ENCODE measurements around the gene CRNKL1. TPM values are rescaled to one million over a fixed set of nuclear protein-coding genes. Genes with fewer than 3 reads are reported as not detected.
A peak's percentile ranks its signal among the peaks of the same experiment; 100 is the strongest.

The CRNKL1 gene
- total and polyA plus RNA-seq, 2 of the 4 experiments (the other 2 are of a cell fraction): 7.4 to 20.1 TPM

- Histone ChIP-seq H3K36me3 (ENCODE audit: control insufficient read depth, insufficient read depth, low read length) (peaks cover 12% of the 10 kb centered on the region), H3K27me3 (ENCODE audit: control insufficient read depth, insufficient read depth, low read length) (no peaks in the 10 kb centered on the region), H3K4me3 (ENCODE audit: insufficient read depth, low read depth, low read length) (no peak overlapping the region), H2AK5ac (ENCODE audit: low read depth, low read length) (no peak overlapping the region), H4K91ac (ENCODE audit: insufficient read depth, low read depth, low read length) (no peak overlapping the region), H4K5ac (ENCODE audit: low read depth, low read length) (peak overlapping the region; percentile 2; the same call in 1 of the 2 replicates), H3K14ac (replicated peaks; ENCODE audit: low read depth, low read length) (no peak overlapping the region), H2AK9ac (replicated peaks; ENCODE audit: low read depth, low read length, poor library complexity) (no peak overlapping the region), H2BK120ac (ENCODE audit: low read depth, low read length) (no peak overlapping the region), H3K56ac (ENCODE audit: extremely low read depth, insufficient read depth, low read length) (no peak overlapping the region), H2BK15ac (ENCODE audit: low read depth, low read length) (no peak overlapping the region), H3K9me3 (ENCODE audit: control insufficient read depth, insufficient read depth, low read length) (no peaks in the 10 kb centered on the region), H2AFZ (replicated peaks; ENCODE audit: low read length, poor library complexity) (no peak overlapping the region), H3K18ac (ENCODE audit: low read depth, low read length) (peak overlapping the region; percentile 14; the same call in 1 of the 2 replicates), H3K27ac (ENCODE audit: insufficient read depth, low read length) (peak overlapping the region; percentile 50; the same call in 1 of the 2 replicates), H4K20me1 (ENCODE audit: insufficient read depth, low read length) (peaks cover 21% of the 10 kb centered on the region), H3K4ac (ENCODE audit: low read depth, low read length) (no peak overlapping the region), H3K79me1 (ENCODE audit: low read depth in 1 of 2, low read length in 2 of 2) (peaks cover 22 to 60% of the 10 kb centered on the region in 2 experiments), H4K8ac (ENCODE audit: low read depth in 2 of 2, low read length in 2 of 2) (no peak overlapping the region), H3K9me1 (ENCODE audit: insufficient read depth, low read length) (peaks cover 10% of the 10 kb centered on the region; the same call in 1 of the 2 replicates), H3K4me1 (ENCODE audit: control insufficient read depth, insufficient read depth, low read length) (peaks cover 10% of the 10 kb centered on the region), H2BK5ac (ENCODE audit: low read depth, low read length, poor library complexity, severe bottlenecking) (peak overlapping the region; percentile 66), H3K9ac (ENCODE audit: low read depth, low read length) (peak overlapping the region; percentile 50; the same call in 1 of the 2 replicates), H2BK20ac (ENCODE audit: low read depth, low read length) (no peak overlapping the region), H3K4me2 (ENCODE audit: low read depth, low read length) (peak overlapping the region; percentile 57; the same call in 1 of the 2 replicates), H3K23ac (ENCODE audit: low read depth, low read length) (no peak overlapping the region)
- intact Hi-C loops (cut with micrococcal nuclease) (no loop called here), in situ Hi-C loops (cut with MboI; ENCODE audit: low sequenced_read_pairs) (loop anchor here (25.0 kb wide), 1 partner anchor 1488 kb away; no protein-coding TSS in a partner anchor), dilution Hi-C loops (cut with HindIII; ENCODE audit: low sequenced_read_pairs, unreplicated experiment) (no loop called here)
- DNase-seq: peak; percentile 70
- TF ChIP-seq USF2 (IDR thresholded peaks at IDR 0.05; ENCODE audit: low read depth, low read length) (no peak), CEBPB (IDR thresholded peaks at IDR 0.05; ENCODE audit: low read depth, low read length) (no peak), BHLHE40 (IDR thresholded peaks at IDR 0.05; ENCODE audit: low read depth, low read length) (no peak), RAD21 (IDR thresholded peaks at IDR 0.05; ENCODE audit: low read length) (no peak), RCOR1 (IDR thresholded peaks at IDR 0.05; ENCODE audit: insufficient replicate concordance, low read length) (no peak), MAFK (IDR thresholded peaks at IDR 0.05; ENCODE audit: low read depth, low read length) (0 out of 2 replicates have a peak, but pooled peaks have one; percentile 10)
- CTCF ChIA-PET: no interaction called here
- peak; percentile 85 for ATAC-seq (ENCODE audit: low read depth)
- BruUV-seq (replicated peaks): no TSS peak
- POLR2A ChIA-PET (ENCODE audit: unreplicated experiment): no interaction called here
Observed at GRCh38 chr20:20024942-20025341, 27.3 kb downstream of the CRNKL1 start.
